GM12873 (cell line): Measurements from ENCODE around the gene CELSR2.

Source experiments
- CTCF ChIP-seq: IDR thresholded peaks from 2 replicates; pipeline ENCODE4 v1.5.1; 2012; ENCODE audit warnings: low read depth, mild to moderate bottlenecking, moderate library complexity, low read length, control low read depth; ENCODE audit not compliant: insufficient read depth; ENCODE audit errors: missing control alignments

CELSR2 gene

GRCh38 chr1:109216662-109217061, 32.7 kb upstream of the CELSR2 start:
- no peak for TF ChIP-seq CTCF

GRCh38 chr1:109218516-109218915, 30.8 kb upstream of the CELSR2 start:
- TF ChIP-seq CTCF = no peak

- TF ChIP-seq CTCF = no peak
Observed at GRCh38 chr1:109225308-109225707, 24.0 kb upstream of the CELSR2 start.

DNA sequence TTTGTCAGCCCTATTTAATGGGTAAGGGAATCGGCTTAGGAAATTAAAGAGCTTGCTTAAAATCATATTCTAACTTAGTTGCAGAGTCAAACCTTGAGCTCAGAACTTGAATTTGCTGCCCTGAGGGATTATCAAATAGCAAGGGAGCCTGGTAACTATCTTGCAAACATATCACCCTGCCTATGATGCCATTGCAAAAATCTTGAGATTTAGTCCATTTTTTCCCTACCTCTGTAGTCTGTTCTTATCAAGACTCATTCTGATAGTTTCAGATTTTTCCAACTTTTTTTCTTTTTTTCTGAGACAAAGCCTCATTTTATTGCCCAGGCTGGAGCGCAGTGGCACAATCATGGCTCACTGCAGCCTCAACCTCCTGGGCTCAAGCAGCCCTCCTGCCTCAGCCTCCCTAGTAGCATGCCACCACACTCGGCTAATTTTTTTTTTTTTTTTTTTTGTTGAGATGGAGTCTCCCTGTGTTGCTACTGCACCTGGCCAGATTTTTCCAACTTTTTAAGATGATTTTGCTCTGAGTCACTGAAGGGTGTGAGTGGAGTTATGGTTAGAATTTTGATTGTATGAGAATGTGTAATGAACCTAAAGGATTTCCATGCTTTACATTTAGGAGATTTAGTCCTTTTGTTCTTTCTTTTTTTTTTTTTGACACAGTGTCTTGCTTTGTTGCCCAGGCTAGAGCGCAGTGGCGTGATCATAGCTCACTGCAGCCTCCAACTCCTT, 23.5 kb upstream of the CELSR2 start:
- TF ChIP-seq CTCF = no peak

DNA sequence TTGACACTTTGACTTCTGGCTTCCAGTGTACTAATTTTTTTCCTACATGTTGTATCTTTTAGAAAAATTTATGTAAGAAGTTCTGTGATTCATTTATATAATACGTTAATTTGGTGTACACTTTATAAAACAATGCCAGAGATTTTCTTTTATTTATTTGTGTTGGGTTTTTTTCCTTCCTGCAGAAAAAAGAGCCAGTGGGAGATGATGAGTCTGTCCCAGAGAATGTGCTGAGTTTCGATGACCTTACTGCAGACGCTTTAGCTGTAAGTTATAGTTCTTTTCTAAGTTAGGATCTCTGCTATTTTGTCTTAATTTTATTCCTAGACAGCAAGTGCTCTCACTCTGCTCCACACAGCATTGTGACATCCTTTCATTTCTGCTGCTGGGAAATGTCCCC, 21.2 kb upstream of the CELSR2 start:
- TF ChIP-seq CTCF = no peak

DNA sequence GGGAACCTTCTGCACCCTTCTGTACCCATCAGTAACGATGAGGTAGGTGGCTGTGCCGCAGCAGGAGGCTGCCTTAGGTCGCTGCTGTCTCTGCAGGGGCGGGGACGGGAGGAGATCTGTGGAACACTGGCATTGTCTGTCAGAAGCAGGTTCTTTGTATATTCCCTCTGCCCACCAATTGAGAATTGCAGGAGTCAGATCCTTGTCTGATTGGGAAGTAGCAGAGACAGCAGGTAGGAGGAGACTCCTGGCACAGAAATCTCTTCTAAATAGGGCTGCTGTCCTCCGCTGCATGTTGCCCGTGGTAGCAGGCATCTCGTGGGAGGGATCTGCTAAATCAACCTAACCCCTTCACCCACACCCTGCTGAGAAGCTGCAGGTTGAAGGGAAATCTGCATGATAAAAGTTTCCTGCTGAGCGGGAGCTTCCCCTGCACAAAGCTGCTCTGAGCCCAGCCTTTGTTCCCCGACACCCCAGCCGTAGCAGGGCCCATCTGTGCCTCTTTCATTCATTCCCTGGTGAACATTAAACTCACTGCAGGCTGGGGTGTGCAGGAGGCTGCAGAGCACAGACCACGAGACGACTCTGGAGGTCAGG, 19.7 kb upstream of the CELSR2 start:
- TF ChIP-seq CTCF = no peak

DNA sequence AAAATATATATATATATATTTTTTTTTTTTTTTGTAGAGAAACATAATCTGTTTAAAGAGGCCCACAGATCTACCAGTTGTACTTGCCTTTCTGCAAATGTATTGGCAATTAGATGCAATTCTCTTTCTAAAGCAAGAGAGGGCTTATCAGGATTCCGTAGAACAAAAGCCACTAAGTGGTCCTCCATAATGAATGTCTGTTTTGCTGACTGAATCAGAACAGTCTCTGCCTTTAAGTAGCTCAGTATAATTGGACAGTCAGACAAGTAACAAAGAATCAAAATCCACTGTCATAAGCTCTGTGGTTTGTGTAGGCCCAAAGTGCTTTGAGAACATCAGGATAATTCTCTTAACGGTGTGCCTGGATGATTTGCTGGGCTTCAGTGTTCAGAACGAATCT, 18.3 kb upstream of the CELSR2 start:
- no peak for TF ChIP-seq CTCF
